HepG2 (cell line): Measurements from ENCODE around the gene DAPK1. TPM values are rescaled to one million over a fixed set of nuclear protein-coding genes. Genes with fewer than 3 reads are reported as not detected.

Experiments
- ARNTL ChIP-seq: sonication (generic); formaldehyde crosslinking; IDR thresholded peaks from 2 replicates; pipeline ENCODE4 v1.4.0; 2020; ENCODE audit warnings: mild to moderate bottlenecking, missing genetic modification reagents
- ASH2L ChIP-seq: fragments of 300-600, 200-600 bp; sonication (generic); IDR thresholded peaks from 2 replicates; pipeline ENCODE4 v1.7.0; 2017; ENCODE audit warnings: low read depth, mild to moderate bottlenecking, moderate library complexity, mixed read lengths, low read length; ENCODE audit not compliant: insufficient read length
- ATF2 ChIP-seq: sonication (generic); formaldehyde crosslinking; IDR thresholded peaks from 2 replicates; pipeline ENCODE4 v1.4.0; 2020; ENCODE audit warnings: missing genetic modification reagents
- CENPX ChIP-seq: sonication (generic); formaldehyde crosslinking; IDR thresholded peaks from 2 replicates; pipeline ENCODE4 v1.9.0; 2021; ENCODE audit warnings: mild to moderate bottlenecking, missing genetic modification reagents, moderate library complexity
- ETV6 ChIP-seq: sonication (generic); formaldehyde crosslinking; conservative IDR thresholded peaks from 2 replicates; pipeline ENCODE4 v1.4.0; 2020; ENCODE audit warnings: missing genetic modification reagents
- HNRNPK ChIP-seq: fragments of 200-400 bp; formaldehyde crosslinking; IDR thresholded peaks from 2 replicates; pipeline ENCODE4 v1.6.1; 2018; ENCODE audit warnings: low read length, low read depth, moderate library complexity, mild to moderate bottlenecking; ENCODE audit not compliant: poor library complexity, severe bottlenecking
- KDM4B ChIP-seq: sonication (generic); formaldehyde crosslinking; IDR thresholded peaks from 2 replicates; pipeline ENCODE4 v1.4.0; 2020; ENCODE audit warnings: missing genetic modification reagents
- KIAA2018 ChIP-seq: sonication (generic); formaldehyde crosslinking; IDR thresholded peaks from 2 replicates; pipeline ENCODE4 v1.5.0; 2020; ENCODE audit warnings: mild to moderate bottlenecking, missing genetic modification reagents, borderline replicate concordance
- RFX5 ChIP-seq: IDR thresholded peaks from 2 replicates; pipeline ENCODE4 v1.6.1; 2011; ENCODE audit warnings: low read depth, low read length, improper control_type of control experiment
- SMAD3 ChIP-seq: sonication (generic); formaldehyde crosslinking; IDR thresholded peaks from 2 replicates; pipeline ENCODE4 v1.4.0; 2020; ENCODE audit warnings: missing genetic modification reagents
- ZBED4 ChIP-seq: sonication (generic); formaldehyde crosslinking; IDR thresholded peaks from 2 replicates; pipeline ENCODE4 v1.4.0; 2020; ENCODE audit warnings: missing genetic modification reagents, borderline replicate concordance
- ZFP36L2 ChIP-seq: sonication (generic); formaldehyde crosslinking; IDR thresholded peaks from 2 replicates; pipeline ENCODE4 v1.4.0; 2020; ENCODE audit warnings: missing genetic modification reagents
- ZNF232 ChIP-seq: sonication (generic); formaldehyde crosslinking; IDR thresholded peaks from 2 replicates; pipeline ENCODE4 v1.4.0; 2020; ENCODE audit warnings: missing genetic modification reagents, borderline replicate concordance
- polyA plus RNA-seq, 8 experiments: library from polyadenylated mRNA; depleted of rRNA in 3 of 8; stranded (reverse) in 7 of 8; unstranded in 1 of 8; fragments of >200 nt; fragmentation: Illumina TruSeq in 4 of 8; extraction: Trizol in 4 of 8; gene quantifications; 2 replicates each; pipeline versions ENCODE4 v1.2.1 to v1.2.3, GENCODE V29; 2011 to 2016; ENCODE audit warnings: low read depth in 4 of 8, missing spikeins in 1 of 8, mixed read lengths in 1 of 8; ENCODE audit not compliant: insufficient read depth in 1 of 8
- total RNA-seq, 5 experiments: library from RNA; depleted of rRNA; stranded (reverse); fragments of >200 nt; fragmentation: Illumina TruSeq; extraction: Trizol; gene quantifications; 2 replicates each; pipeline ENCODE4 v1.2.3, GENCODE V29; 2016; ENCODE audit warnings: low read depth in 1 of 5

DAPK1 gene
- total and polyA plus RNA-seq, 2 of the 13 experiments (the other 11 are each of a cell fraction or from before 2014, with no cell fraction given) = 35.7 to 35.9 TPM

GRCh38 chr9:87725900-87726709, 228.4 kb downstream of the DAPK1 start, which contains the start of gene CTSL (continued):
- peak; percentile 62; the same call in 1 of the 2 replicates for TF ChIP-seq SMAD3 (CRISPR knock-in tag)
- TF ChIP-seq CENPX (CRISPR knock-in tag) = no peak
- no peak for TF ChIP-seq ASH2L
- TF ChIP-seq ARNTL (CRISPR knock-in tag) = peak; percentile 47; the same call in 1 of the 2 replicates
- peak; percentile 87; the same call in 1 of the 2 replicates for TF ChIP-seq KIAA2018 (CRISPR knock-in tag)
- TF ChIP-seq RFX5 = no peak
- TF ChIP-seq ATF2 (CRISPR knock-in tag) = peak; percentile 81
- TF ChIP-seq HNRNPK = no peak
- TF ChIP-seq KDM4B (CRISPR knock-in tag) = no peak
- peak; percentile 93 for TF ChIP-seq ZNF232 (CRISPR knock-in tag)
- TF ChIP-seq ZBED4 (CRISPR knock-in tag) = peak; percentile 100
- no peak for TF ChIP-seq ZFP36L2 (CRISPR knock-in tag)
- peak; percentile 68 for TF ChIP-seq ETV6 (CRISPR knock-in tag)
